HG03521 (cell line): ENCODE results near the gene DCLK3.

Experiments
- ATAC-seq: cut with Tn5 transposase; IDR thresholded peaks from one replicate; pipeline ENCODE4 v1.9.1; 2021; ENCODE audit warnings: mild to moderate bottlenecking, moderate library complexity; ENCODE audit not compliant: unreplicated experiment

The DCLK3 gene

DNA sequence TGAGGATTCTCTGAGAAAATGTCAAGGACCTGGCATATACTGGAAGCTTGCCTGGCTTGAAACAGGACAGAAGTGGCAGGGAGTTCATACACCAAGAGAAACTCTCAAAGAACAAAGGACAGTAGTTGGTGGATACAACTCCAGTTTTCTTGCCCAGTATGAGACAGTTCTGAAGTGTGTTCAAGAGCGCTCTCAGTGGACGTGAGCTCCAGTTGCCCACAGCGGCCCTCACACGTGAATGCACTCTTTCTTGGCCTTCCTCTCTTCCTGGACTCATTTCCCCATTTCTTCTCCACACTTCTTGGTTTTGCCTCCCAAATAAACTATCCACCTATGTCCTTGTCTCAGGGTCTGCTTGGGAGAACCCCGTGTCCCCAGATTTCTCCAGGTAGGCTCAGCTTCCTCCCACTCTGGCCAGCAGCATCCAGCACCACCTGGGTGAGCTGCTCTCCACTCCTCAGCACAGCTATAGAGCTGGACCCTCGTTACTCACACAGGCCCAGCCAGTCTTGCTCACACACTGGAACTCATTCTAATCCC, 54.5 kb downstream of the DCLK3 start:
- ATAC-seq = no peak

DNA sequence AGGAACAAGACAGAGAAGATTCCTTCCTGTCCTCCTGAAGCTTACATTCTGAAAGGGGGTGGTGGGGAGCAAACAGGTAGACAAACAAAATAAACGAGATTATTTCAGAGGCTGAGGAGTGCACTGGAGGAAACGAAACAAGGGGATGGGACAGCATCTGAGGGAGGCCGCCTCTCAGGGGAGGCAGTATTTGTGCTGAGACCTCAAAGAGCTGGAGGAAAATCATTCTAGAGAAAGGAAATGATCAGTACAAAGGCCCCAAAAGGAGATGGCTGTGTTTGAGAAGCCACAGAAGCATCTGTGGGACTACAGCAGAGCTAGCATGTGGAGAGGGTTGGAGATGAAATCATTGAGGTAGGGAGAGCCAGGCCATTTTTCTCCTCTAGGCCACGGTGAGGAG, 55.1 kb downstream of the DCLK3 start:
- ATAC-seq = no peak

DNA sequence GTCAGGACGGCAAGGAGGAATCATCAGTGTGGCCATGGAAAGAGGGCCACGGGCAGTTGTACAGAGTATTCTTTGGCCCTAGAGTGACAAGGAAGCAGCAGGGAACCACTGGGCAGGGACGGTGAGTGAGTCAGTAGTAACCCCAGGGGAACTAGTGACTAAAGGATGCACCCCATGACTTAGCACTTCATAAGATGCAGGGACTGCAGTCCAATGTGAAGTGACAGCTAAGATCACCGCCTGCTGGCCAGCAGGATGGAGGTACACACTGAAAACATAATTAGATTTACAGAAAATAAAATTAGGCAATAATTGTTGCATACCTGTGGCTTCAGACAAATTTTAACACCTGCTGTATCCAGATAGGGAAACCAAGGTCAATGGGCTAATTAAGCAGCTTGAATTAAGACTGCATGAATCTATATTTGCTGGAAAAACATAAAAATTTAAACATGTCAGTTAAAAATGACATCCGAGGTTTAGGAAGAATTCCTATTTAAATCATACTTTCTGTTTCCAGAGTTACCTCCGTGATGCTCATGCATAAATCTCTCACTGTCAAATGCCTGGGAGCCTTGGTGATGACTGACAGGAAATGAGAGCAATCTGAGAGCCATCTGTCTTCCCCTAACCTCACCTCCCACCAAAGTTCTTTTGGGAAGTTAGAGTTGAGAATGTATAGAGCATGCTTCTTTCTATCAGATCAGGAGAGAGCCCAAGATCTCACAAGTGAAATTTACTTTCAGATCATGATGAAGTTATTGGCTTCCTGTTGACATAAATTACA, 56.5 kb downstream of the DCLK3 start:
- ATAC-seq = peak; percentile 54

DNA sequence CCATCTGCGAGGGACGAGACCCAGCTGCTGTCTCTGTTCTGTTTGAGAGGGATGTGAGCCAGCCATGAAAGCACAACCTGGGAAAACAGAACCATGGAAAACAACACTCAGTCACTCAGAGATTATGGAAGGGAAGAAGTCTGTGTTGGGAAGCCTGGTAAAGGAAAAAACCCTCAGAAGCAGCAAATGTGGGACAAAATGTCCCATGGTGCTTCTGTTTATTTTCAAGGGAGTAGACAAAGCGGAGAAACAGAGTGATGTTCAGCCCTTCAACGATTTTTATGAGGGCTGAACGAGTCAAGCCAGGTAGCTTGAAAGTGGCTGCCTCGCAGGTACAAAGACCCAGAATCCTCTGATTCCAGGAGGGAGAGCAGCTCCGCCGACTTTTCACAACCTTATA, 59.3 kb downstream of the DCLK3 start:
- no peak for ATAC-seq

DNA sequence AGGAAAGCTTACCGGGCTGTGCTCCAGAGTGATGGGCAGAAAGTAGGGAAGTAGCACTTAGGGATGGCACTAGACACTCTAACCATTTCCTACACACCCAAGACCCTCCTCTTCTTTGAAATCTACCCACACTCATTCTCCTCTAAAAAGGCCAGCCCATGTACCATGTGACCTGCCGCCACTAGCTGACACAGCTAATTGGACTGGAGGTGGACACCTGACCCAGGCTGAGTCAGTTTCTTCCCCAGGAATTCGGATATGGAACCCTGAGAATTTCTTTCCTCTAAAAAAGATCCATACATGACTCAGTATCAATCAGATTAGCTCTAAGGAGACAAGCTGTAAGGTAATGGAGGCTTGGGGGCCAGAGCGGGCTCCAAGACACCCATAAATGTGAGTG, 60.1 kb downstream of the DCLK3 start:
- ATAC-seq = no peak

DNA sequence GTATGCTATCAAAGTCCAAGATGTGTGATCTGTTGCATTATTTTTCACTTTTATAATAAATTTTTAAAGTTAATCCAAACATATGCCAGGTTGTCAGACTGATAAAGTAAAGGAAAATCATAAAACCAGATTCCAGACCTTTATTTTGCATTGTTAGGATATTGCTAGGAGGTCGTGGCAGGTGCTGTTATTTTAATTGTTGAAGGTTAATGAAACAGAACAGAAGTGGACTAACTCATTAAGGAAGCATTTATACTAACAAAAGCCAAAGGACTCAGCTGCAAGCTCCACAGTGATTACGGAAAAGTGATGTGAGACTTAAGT, 63.1 kb downstream of the DCLK3 start:
- no peak for ATAC-seq

DNA sequence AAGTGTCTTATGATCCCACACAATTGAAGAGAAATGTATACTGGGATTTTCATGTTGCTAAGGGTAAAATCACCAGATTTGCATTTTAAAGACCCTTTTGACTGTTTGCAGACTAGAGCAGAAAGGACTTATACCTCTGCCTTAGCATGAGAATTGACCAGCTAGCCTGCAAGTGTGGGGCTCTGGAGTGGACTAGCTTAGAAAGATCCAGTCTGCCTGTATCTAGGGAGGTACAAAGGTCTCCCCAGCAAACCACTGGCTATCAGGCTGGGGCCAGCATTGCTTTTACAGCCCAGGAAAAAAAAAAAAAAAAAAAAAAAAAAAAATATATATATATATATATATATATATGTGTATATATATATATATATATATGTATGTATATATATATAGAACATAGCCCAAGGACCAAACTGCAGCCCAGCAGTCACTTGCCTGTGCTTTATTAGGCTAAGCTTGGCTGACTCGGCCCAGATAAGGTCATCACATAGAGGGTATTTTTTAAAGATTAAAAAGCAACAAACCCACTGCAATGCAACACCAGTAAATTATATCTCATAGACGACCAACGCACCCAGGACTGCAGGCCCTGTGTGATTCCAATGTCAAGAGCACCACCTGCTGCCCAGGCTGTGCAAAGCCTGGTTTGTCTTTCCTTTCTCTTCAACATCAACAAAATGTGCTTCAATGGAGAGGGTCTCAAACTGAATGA, 63.7 kb downstream of the DCLK3 start:
- peak; percentile 83 for ATAC-seq

DNA sequence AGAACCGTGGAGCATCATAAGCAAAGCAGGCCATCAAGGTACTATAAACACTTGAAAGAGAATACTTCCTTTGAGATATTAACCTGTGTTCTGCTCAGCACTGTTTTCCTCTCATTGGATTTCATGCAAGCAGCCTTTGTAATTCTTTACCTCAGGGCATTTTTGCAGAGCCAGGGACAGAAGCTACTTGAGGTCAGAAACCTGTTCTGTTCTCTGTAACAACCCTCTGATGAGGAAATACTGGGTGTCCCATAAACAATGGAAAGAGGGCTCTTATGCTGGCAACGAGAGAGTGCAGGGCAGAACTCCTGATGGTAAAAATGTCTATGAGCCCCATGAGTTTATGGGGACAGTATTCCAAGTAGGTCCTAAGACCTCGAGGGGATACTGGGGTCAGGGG, 66.0 kb downstream of the DCLK3 start:
- no peak for ATAC-seq

DNA sequence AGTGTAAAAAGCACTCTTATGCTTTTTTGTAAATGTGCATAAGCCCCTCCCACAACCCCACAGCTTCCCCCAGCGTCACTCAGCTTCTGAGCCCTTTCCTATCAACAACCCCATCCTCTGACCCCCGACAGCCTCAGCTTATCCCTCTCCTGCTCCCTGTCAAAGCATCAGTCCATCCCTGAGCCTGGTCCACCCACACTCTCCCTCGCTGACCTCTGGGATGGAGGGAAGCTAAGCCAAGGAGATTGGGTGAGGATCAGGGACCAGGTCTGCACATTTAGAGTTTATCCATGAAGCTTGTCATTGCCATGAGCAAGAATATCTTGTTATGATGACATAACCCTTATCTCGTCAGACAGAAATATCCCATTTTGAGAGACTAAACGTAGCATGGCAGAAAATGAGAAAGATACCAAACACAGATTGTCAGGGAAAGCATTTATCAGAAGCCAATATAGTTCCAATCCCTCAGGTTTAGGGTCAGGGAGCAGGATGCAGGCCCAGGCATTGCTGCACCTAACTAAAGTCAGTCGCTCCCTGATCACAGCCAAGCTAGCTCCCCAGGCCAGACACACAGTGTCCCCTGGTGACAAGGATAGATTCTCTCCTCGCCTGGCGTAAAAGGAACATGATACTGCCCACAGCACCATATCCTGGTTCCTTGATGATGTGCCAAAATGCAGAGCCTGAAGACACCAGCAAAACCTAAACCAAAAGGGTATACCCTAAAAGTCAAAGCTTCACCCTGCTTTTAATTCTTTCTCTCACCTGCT, 66.9 kb downstream of the DCLK3 start:
- no peak for ATAC-seq

DNA sequence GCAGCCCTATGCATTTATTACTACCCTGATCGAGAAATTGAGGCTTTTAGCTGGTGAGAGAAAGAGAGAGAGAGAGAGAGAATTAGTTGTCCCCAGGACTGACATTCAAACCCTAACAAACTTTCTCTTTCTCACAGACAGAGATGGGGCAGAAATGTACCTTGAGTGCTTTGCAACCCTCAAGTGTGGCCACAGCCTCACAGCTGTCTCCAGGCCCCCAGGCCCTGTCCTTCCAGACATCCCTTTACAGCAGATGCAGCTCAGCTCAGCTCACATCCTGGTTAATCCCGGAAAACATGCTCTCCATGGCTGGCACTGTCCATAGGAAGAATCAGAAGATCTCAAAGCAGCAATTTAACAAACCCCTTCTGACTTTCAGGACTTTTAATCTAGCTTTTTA, 67.6 kb downstream of the DCLK3 start:
- no peak for ATAC-seq

DNA sequence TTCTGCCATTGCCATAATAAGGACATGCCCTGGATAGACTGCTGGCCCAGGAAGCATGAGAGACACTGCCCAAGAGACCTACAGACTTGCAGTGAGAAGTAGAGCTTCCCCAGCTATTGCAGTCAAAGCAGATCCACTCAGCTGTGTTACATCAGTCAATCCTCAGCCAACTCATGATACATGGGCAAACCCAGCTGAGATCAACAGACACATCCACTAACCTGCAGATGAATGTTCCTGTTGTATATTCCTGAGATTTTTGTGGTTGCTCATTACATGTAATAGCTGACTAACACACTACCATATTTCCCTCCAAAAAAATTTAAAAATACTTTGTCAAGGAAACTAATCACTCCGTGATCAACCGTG, 68.6 kb downstream of the DCLK3 start:
- no peak for ATAC-seq

DNA sequence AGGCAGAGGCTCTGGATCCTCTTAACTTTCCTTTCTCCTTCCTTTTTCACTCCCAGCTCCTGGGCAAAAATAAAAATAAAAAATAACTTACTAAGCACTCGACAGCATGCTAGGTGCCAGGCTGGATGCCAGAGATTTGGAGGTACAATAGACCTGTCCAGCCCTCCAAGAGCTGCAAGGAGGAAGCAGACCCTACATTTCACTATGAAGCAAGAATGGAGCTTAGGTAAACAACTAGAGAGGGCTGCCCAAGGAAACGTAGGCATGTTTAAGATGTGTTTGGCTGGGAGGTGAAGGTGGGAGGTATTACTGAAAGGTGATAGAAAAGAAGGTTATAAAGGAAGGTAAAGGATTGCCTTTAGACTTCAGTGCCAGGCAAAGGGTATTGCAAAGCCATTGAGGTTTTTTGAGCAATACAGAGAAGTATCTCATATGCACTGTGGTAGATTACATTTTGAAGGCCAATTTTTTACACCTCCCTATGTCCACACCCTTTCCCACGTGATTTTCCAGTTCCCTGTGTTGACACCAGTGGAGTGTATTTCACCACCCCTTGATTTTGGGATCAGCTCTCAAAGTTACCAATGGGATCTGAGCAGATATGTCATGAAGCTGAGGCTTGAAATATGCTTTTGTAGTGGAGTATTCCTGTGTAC, 69.1 kb downstream of the DCLK3 start:
- ATAC-seq = no peak

DNA sequence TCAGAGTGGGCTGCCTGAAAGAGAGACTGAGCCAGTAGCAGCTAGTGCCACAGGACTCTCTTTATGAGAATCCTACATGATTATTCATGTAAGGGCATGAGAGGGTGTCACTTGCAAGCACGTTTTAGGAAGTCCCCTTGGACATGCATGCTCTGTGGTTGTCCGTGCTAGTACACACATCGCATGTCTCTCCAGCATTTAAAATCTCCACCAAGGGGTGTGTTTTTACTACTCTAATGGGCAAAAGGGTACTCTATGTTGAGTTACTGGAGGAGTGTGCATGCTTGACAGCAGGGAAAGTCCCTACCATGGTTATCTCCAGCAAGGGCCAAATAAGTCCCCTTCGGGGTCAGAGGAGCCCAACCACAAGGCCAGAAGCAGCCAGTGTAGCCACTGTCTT, 70.7 kb downstream of the DCLK3 start:
- no peak for ATAC-seq

DNA sequence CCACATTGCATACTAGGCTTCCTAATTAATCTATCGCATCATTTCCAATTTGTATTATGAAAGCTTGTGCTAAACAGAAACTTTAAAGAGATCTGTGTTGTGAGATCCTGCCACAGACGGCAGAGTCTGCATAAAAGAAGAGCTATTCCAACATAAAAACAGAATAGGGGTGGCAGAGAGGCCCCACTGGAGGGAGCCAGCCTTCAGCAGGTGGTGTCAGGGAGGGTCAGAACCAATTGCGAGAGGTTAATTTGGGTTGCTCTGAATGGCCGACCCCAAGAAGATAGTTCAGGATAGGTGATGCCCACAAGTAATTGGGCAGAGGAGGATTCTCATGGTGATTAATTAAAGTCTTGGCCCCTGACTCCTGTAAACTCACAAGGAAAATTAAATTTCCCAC, 74.8 kb downstream of the DCLK3 start:
- ATAC-seq = no peak

DNA sequence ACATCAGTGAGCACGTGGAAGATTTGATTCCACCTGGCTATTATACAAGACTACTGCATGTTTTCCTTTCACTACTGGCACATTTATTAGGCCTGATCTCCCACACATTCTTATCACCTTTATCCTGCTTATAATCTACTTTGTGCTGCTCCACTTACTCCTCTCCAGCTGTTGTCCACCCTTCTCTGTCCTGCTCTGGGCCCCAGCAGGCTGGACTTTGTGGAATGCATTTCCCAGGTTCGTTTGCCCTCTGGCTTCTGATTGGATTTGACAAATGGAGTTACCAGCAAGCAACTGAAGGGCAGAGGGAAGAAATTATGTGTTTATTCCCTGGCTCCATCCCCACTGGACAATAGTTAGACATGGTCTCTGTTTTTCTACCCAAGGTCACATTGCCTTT, 75.5 kb downstream of the DCLK3 start:
- ATAC-seq = no peak

DNA sequence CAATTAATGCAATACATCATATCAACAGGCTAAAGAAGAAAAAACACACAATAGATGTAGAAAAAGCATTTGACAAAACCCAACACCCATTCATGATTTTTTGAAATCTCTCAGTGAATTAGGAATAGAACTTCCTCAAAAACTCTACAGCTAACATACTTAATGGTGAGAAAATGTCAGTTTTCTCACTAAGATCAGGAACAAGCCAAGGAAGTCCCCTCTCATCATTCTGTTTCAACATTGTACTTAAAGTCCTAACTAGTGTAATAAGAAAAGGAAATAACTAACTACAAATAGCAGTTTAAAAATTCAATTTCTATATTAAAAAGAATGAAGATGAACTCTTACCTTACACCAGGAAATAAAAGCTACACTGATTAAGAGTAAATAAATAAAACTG, 77.8 kb downstream of the DCLK3 start:
- no peak for ATAC-seq

DNA sequence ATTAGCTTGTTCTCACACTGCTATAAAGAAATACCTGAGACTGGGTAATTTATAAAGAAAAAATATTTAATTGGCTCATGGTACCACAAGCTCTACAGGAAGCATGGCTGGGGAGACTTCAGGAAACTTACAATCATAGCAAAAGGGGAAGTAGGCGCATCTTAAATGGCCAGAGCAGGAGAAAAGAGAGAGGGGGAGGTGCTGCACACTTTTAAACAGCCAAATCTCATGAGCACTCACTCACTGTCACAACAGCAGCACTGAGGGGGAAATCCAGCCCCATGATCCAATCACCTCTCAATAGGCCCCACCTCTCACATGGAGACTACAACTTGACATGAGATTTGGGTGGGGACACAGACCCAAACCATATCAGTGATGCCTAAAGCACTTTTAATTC, 82.5 kb downstream of the DCLK3 start:
- no peak for ATAC-seq

DNA sequence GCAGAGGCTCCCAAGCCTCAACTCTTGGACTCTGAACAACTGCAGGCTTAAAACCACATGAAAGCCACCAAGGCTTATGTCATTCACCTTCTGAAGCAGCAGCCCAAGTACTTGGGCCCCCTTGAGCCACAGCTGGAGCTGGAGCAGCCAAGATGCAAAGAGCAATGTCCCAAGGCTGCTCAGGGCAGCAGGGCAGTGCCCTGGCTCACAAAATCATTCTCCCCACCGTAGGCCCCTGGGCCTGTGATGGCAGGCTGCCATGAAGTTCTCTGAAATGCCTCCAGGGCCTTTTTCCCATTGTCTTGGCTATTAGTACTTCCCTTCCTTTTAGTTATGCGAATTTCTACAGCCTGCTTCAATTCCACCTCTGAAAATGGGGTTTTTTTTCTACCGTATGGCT, 83.4 kb downstream of the DCLK3 start:
- no peak for ATAC-seq

DNA sequence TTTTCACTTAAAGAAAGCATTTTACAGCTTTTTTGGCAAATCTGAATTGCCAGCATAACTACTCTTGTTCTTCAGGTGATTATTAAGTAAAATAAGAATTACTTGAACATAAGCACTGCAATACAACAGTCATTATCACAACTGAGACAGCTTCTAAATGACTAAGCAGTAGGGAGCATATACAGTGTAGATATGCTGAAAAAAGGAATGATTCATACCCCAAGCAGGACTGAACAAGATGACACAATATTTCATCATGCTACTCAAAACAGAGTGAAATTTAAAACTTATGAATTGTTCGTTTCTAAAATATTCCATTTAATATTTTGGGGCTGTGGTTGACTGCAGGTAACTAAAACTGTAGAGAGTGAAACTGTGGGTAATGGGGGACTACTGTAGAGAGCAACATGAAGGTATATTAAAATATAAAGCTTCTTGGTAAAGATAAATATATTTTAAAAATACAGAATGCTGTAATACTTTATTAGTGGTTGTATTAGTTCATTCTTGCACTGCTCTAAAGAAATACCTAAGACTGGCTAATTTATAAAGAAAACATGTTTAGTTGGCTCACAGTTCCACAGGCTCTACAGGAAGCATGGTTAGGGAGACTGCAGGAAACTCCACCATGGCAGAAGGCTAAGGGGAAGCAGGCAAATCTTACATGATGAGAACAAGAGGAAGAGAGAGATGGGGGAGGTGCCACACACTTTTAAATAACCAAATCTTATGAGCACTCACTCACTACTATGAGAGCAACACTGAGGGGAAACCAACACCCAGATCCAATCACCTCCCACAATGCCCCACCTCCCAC, 84.8 kb downstream of the DCLK3 start:
- no peak for ATAC-seq

DNA sequence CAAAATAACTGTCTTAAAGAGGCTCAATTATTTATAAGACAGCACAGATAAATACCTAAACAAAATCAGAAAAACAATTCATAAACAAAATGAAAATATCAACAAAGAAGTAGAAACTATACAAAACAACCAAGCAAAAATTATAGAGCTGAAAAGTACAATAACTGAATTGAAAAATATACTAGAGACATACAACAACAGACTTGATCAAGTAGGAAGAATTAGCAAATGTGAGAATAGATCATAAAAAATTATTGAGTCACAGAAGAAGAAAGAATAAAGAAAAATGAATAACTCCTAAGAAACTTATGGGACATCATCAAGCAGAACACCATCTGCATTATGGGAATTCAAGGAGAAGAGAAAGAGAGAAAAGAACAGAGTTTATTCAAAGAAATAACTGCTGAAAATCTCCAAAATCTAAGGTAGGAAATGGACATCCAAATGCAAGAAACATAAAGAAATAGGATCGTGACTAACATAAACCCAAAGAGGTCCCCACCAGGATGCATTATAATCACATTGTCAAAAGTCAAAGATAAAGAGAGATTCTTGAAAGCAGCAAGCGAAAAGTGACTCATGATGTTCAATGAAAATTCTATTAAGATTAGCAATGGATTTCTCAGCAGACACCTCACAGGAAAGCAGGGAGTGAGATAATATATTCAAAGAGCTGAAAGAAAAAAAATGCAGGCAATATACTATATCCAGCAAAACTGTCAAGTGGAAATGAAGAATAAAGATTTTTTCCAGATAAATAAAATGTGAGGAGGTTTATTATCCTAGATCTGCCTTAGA, 85.9 kb downstream of the DCLK3 start:
- no peak for ATAC-seq
